Peyer's patch (tissue), 4 donors: Measurements from ENCODE around the gene FRMD4A.

Source experiments
- POLR2A ChIP-seq, 2 donors: fragments of 450-650 bp; IDR thresholded peaks; one replicate each; pipeline ENCODE4 v1.5.1; 2017; ENCODE audit warnings: antibody characterized with exemption in 2 of 2, mild to moderate bottlenecking in 2 of 2, moderate library complexity in 2 of 2
- TF ChIP-seq, protein P1 (sequence below), 6 experiments: fragments of 450-650 bp in 4 of 6; fragments of 200-600 bp in 2 of 6; sonication (generic) in 1 of 6; IDR thresholded peaks; one replicate each; pipeline ENCODE4 v1.5.1; 2017 to 2019; ENCODE audit warnings: antibody characterized with exemption in 6 of 6, mild to moderate bottlenecking in 3 of 6, moderate library complexity in 1 of 6

GRCh38 chr10:13631594-13631993 lies 699.1 kb downstream of the FRMD4A start:
- TF ChIP-seq, protein P1, sequence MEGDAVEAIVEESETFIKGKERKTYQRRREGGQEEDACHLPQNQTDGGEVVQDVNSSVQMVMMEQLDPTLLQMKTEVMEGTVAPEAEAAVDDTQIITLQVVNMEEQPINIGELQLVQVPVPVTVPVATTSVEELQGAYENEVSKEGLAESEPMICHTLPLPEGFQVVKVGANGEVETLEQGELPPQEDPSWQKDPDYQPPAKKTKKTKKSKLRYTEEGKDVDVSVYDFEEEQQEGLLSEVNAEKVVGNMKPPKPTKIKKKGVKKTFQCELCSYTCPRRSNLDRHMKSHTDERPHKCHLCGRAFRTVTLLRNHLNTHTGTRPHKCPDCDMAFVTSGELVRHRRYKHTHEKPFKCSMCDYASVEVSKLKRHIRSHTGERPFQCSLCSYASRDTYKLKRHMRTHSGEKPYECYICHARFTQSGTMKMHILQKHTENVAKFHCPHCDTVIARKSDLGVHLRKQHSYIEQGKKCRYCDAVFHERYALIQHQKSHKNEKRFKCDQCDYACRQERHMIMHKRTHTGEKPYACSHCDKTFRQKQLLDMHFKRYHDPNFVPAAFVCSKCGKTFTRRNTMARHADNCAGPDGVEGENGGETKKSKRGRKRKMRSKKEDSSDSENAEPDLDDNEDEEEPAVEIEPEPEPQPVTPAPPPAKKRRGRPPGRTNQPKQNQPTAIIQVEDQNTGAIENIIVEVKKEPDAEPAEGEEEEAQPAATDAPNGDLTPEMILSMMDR (IDR thresholded peaks at IDR 0.05), result no peak
- no peak for TF ChIP-seq POLR2A (IDR thresholded peaks at IDR 0.05)
